ENCODE results near the gene TMEM222.
A peak's percentile ranks its signal among the peaks of the same experiment; 100 is the strongest.

The TMEM222 gene

GRCh38 chr1:27361553-27361952 is 39.6 kb downstream of the TMEM222 start:
- H3K27ac ChIP-seq (ENCODE audit: low read depth, low read length), result no peak overlapping the region
- no peaks in the 10 kb centered on the region for H3K9me2 ChIP-seq (replicated peaks; ENCODE audit: control insufficient read depth, low read length)
- peaks cover 43% of the 10 kb centered on the region for H3K4me1 ChIP-seq (ENCODE audit: control insufficient read depth, low read length)
- H3K9me3 ChIP-seq (ENCODE audit: control insufficient read depth, insufficient read depth, low read length), result no peaks in the 10 kb centered on the region
- H3K79me2 ChIP-seq (ENCODE audit: control insufficient read depth, low read length), result no peaks in the 10 kb centered on the region
- TF ChIP-seq EZH2phosphoT487 (IDR thresholded peaks at IDR 0.05; ENCODE audit: borderline replicate concordance, low read length) (no peak), CTCF (IDR thresholded peaks at IDR 0.05; ENCODE audit: low read depth, low read length, poor library complexity, severe bottlenecking) (no peak)
- H4K20me1 ChIP-seq (ENCODE audit: control insufficient read depth, insufficient read depth, low read depth, low read length), result no peaks in the 10 kb centered on the region
- H3K36me3 ChIP-seq (ENCODE audit: control insufficient read depth, low read length), result no peaks in the 10 kb centered on the region
- H3F3A ChIP-seq (ENCODE audit: control insufficient read depth, insufficient read depth), result no peaks in the 10 kb centered on the region
- H3K4me3 ChIP-seq (ENCODE audit: low read length), result no peak overlapping the region
- no peak overlapping the region for H3K4me2 ChIP-seq (ENCODE audit: low read length)
- peaks cover 30% of the 10 kb centered on the region for H3K27me3 ChIP-seq (ENCODE audit: control insufficient read depth, low read length)

DNA sequence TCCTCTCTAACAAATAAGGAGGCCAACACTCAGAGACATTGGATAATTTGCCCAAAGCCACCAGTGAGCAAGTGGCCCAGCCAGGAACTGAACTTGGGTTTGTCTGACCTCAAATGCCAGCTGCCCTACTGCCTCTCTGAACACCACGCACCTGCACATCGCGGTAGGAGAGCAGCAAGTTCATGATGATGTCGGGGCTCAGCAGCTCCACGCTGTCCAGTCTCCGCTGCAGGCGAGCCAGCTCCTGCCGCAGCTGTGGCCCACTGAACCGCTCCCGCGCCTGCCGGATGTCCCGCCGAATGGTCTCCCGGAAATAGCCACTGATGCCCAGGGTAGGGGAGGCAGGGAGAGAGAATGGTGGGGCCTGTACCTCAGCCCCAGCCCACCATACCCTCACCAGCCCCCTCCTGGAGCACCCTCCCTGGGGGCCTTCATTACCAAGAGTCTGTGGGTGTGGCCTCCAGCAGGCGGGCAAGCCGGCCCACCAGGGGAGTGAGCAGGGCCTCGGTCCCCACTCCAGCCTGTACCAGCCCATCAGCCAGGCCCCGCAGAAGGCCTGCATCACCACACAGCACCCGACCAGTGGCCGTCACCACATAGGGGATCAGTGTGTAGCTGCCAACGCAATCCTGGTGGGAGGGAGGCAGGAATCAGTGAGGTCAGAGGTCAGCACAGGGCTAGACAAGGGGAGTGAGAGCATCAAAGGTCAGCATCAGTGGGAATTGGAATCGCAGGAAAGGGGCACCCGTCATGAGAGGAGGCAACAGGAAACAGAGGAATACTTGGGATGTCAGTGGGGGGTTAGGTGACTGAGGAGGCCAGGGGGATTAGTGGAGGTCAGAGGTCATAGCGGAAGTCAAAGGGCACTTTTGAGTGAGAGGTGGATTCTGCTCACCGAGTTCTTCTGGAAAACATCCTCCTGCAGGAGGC is 42.1 kb downstream of the TMEM222 start:
- H3F3A ChIP-seq (ENCODE audit: control insufficient read depth, insufficient read depth), result peaks cover 3% of the 10 kb centered on the region; the same call in 1 of the 2 replicates
- H3K36me3 ChIP-seq (ENCODE audit: control insufficient read depth, low read length), result no peaks in the 10 kb centered on the region
- TF ChIP-seq EZH2phosphoT487 (IDR thresholded peaks at IDR 0.05; ENCODE audit: borderline replicate concordance, low read length) (no peak), CTCF (IDR thresholded peaks at IDR 0.05; ENCODE audit: low read depth, low read length, poor library complexity, severe bottlenecking) (no peak)
- peaks cover 40% of the 10 kb centered on the region for H3K4me1 ChIP-seq (ENCODE audit: control insufficient read depth, low read length)
- H3K27ac ChIP-seq (ENCODE audit: low read depth, low read length), result no peak overlapping the region
- peaks cover 32% of the 10 kb centered on the region for H3K27me3 ChIP-seq (ENCODE audit: control insufficient read depth, low read length)
- no peak overlapping the region for H3K4me3 ChIP-seq (ENCODE audit: low read length)
- H3K79me2 ChIP-seq (ENCODE audit: control insufficient read depth, low read length), result no peaks in the 10 kb centered on the region
- no peaks in the 10 kb centered on the region for H3K9me2 ChIP-seq (replicated peaks; ENCODE audit: control insufficient read depth, low read length)
- no peaks in the 10 kb centered on the region for H4K20me1 ChIP-seq (ENCODE audit: control insufficient read depth, insufficient read depth, low read depth, low read length)
- no peak overlapping the region for H3K4me2 ChIP-seq (ENCODE audit: low read length)
- no peaks in the 10 kb centered on the region for H3K9me3 ChIP-seq (ENCODE audit: control insufficient read depth, insufficient read depth, low read length)

GRCh38 chr1:27364696-27365371 is 42.9 kb downstream of the TMEM222 start:
- no peaks in the 10 kb centered on the region for H3K9me2 ChIP-seq (replicated peaks; ENCODE audit: control insufficient read depth, low read length)
- no peaks in the 10 kb centered on the region for H3K36me3 ChIP-seq (ENCODE audit: control insufficient read depth, low read length)
- H3K27ac ChIP-seq (ENCODE audit: low read depth, low read length), result peak overlapping the region; percentile 9; the same call in 1 of the 2 replicates
- H3K79me2 ChIP-seq (ENCODE audit: control insufficient read depth, low read length), result no peaks in the 10 kb centered on the region
- H3K27me3 ChIP-seq (ENCODE audit: control insufficient read depth, low read length), result peaks cover 25% of the 10 kb centered on the region
- H3K4me3 ChIP-seq (ENCODE audit: low read length), result peak overlapping the region; percentile 83
- H3K9me3 ChIP-seq (ENCODE audit: control insufficient read depth, insufficient read depth, low read length), result no peaks in the 10 kb centered on the region
- peak overlapping the region; percentile 99 for H3K4me2 ChIP-seq (ENCODE audit: low read length)
- H3K4me1 ChIP-seq (ENCODE audit: control insufficient read depth, low read length), result peaks cover 45% of the 10 kb centered on the region
- no peaks in the 10 kb centered on the region for H4K20me1 ChIP-seq (ENCODE audit: control insufficient read depth, insufficient read depth, low read depth, low read length)
- TF ChIP-seq EZH2phosphoT487 (IDR thresholded peaks at IDR 0.05; ENCODE audit: borderline replicate concordance, low read length) (no peak), CTCF (IDR thresholded peaks at IDR 0.05; ENCODE audit: low read depth, low read length, poor library complexity, severe bottlenecking) (no peak)
- H3F3A ChIP-seq (ENCODE audit: control insufficient read depth, insufficient read depth), result peaks cover 3% of the 10 kb centered on the region; the same call in 1 of the 2 replicates

All from DOHH2 (cell line).